ENCODE results near the gene MSLN. TPM values are rescaled to one million over a fixed set of nuclear protein-coding genes. Genes with fewer than 3 reads are reported as not detected.
A peak's percentile ranks its signal among the peaks of the same experiment; 100 is the strongest.

Gene MSLN
- total and polyA plus RNA-seq, 2 of the 8 experiments (the other 6 are each of a cell fraction or from before 2014, with no cell fraction given), result 0.28 to 0.50 TPM

- TF ChIP-seq KDM5A (IDR thresholded peaks at IDR 0.05; ENCODE audit: low read length), result peak; percentile 75; the same call in 1 of the 2 replicates
- 0 out of 2 replicates have a peak, but pooled peaks have one; percentile 32 for TF ChIP-seq YY1 (IDR thresholded peaks at IDR 0.05; ENCODE audit: low read depth, low read length)
- TF ChIP-seq, protein P1, sequence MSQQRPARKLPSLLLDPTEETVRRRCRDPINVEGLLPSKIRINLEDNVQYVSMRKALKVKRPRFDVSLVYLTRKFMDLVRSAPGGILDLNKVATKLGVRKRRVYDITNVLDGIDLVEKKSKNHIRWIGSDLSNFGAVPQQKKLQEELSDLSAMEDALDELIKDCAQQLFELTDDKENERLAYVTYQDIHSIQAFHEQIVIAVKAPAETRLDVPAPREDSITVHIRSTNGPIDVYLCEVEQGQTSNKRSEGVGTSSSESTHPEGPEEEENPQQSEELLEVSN (IDR thresholded peaks at IDR 0.05), result peak; percentile 100
- no peak for TF ChIP-seq ZNF274 (IDR thresholded peaks at IDR 0.05; ENCODE audit: borderline replicate concordance, extremely low read depth, low read length)
- no peak for TF ChIP-seq POU5F1 (IDR thresholded peaks at IDR 0.05; ENCODE audit: low read depth, low read length)
- TF ChIP-seq MAFK (IDR thresholded peaks at IDR 0.05; ENCODE audit: low read depth, low read length), result no peak
- no peak for TF ChIP-seq SP1 (IDR thresholded peaks at IDR 0.05; ENCODE audit: low read depth, low read length)
- TF ChIP-seq USF2 (IDR thresholded peaks at IDR 0.05; ENCODE audit: low read length), result no peak
- no peak for TF ChIP-seq SUZ12 (IDR thresholded peaks at IDR 0.05; ENCODE audit: low read length)
- TF ChIP-seq JUND (IDR thresholded peaks at IDR 0.05; ENCODE audit: low read length), result no peak
- no peak for TF ChIP-seq CHD2 (IDR thresholded peaks at IDR 0.05; ENCODE audit: low read length)
- no peak for TF ChIP-seq TCF12 (IDR thresholded peaks at IDR 0.05; ENCODE audit: low read depth, low read length)
- no peak for TF ChIP-seq CHD1 (IDR thresholded peaks at IDR 0.05; ENCODE audit: low read depth, low read length)
- TF ChIP-seq BCL11A (IDR thresholded peaks at IDR 0.05; ENCODE audit: low read depth in 2 of 2, low read length in 2 of 2), result no peak
- TF ChIP-seq TAF1 (IDR thresholded peaks at IDR 0.05; ENCODE audit: low read depth, low read length), result peak; percentile 86
- no peak for TF ChIP-seq GTF2F1 (IDR thresholded peaks at IDR 0.05; ENCODE audit: borderline replicate concordance, low read depth, low read length)
- no peak for TF ChIP-seq SIRT6 (IDR thresholded peaks at IDR 0.05; ENCODE audit: low read length)
- TF ChIP-seq TEAD4 (IDR thresholded peaks at IDR 0.05; ENCODE audit: low read depth, low read length), result no peak
- TF ChIP-seq, protein P2, sequence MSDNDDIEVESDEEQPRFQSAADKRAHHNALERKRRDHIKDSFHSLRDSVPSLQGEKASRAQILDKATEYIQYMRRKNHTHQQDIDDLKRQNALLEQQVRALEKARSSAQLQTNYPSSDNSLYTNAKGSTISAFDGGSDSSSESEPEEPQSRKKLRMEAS (IDR thresholded peaks at IDR 0.05), result peak; percentile 100
- TF ChIP-seq EZH2 (IDR thresholded peaks at IDR 0.05; ENCODE audit: low read depth, low read length, severe bottlenecking), result no peak
- peak; percentile 68; the same call in 1 of the 2 replicates for TF ChIP-seq TBP (IDR thresholded peaks at IDR 0.05; ENCODE audit: low read depth, low read length)
- no peak for TF ChIP-seq CEBPB (IDR thresholded peaks at IDR 0.05; ENCODE audit: low read depth, low read length)
- no peak for TF ChIP-seq HDAC6 (IDR thresholded peaks at IDR 0.05; ENCODE audit: low read depth, low read length)
- no peak for TF ChIP-seq HDAC2 (IDR thresholded peaks at IDR 0.05; ENCODE audit: borderline replicate concordance in 1 of 2, low read depth in 2 of 2, low read length in 2 of 2)
These were observed 39.4 kb upstream of the MSLN start, which contains the start of gene ANTKMT (continued) for GRCh38 chr16:720990-721764.
